Measurements from ENCODE around the gene ZFHX3.

The ZFHX3 gene

GRCh38 chr16:72857834-72858664 is 189.9 kb downstream of the ZFHX3 start:
- TF ChIP-seq YY1 (IDR thresholded peaks at IDR 0.05; ENCODE audit: low read depth) = no peak
- no peak for TF ChIP-seq ZBTB7A (IDR thresholded peaks at IDR 0.05; ENCODE audit: low read depth)
- no peak for TF ChIP-seq FOXM1 (IDR thresholded peaks at IDR 0.05; ENCODE audit: borderline replicate concordance, low read depth)
- no peak for TF ChIP-seq EP300 (IDR thresholded peaks at IDR 0.05; ENCODE audit: borderline replicate concordance)
- TF ChIP-seq TCF12 (IDR thresholded peaks at IDR 0.05; ENCODE audit: low read depth) = no peak
- no peak for TF ChIP-seq REST (IDR thresholded peaks at IDR 0.05; ENCODE audit: low read depth)
- TF ChIP-seq CREB1 (IDR thresholded peaks at IDR 0.05; ENCODE audit: low read depth) = no peak
- TF ChIP-seq MAX (IDR thresholded peaks at IDR 0.05) = no peak
- no peak for TF ChIP-seq TAF1 (IDR thresholded peaks at IDR 0.05; ENCODE audit: low read depth)
- no peak for TF ChIP-seq EGR1 (IDR thresholded peaks at IDR 0.05)
- TF ChIP-seq RAD21 (IDR thresholded peaks at IDR 0.05; ENCODE audit: low read depth) = no peak
- no peak for TF ChIP-seq NFIC (IDR thresholded peaks at IDR 0.05)

DNA sequence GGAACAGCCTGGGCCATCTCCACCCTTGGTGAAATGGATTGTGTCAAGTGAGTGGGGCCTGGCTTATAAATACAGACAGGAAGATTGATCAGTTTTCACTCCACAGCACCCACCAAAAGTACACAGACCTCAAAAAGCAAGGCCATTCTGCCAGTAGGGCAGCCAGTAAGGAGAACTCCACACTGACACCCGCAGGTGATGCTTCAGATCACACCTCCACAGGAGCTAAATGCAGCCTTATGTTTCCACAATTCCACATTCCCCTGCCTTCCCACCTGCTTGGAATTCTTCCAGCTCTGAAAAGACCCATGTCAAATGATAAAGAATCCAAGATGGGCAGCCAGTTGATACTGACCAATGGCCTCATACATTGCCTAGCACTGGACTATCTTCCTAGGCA is 191.1 kb downstream of the ZFHX3 start:
- TF ChIP-seq MAX (IDR thresholded peaks at IDR 0.05) = no peak
- peak; percentile 14; the same call in 1 of the 2 replicates for TF ChIP-seq RAD21 (IDR thresholded peaks at IDR 0.05; ENCODE audit: low read depth)

DNA sequence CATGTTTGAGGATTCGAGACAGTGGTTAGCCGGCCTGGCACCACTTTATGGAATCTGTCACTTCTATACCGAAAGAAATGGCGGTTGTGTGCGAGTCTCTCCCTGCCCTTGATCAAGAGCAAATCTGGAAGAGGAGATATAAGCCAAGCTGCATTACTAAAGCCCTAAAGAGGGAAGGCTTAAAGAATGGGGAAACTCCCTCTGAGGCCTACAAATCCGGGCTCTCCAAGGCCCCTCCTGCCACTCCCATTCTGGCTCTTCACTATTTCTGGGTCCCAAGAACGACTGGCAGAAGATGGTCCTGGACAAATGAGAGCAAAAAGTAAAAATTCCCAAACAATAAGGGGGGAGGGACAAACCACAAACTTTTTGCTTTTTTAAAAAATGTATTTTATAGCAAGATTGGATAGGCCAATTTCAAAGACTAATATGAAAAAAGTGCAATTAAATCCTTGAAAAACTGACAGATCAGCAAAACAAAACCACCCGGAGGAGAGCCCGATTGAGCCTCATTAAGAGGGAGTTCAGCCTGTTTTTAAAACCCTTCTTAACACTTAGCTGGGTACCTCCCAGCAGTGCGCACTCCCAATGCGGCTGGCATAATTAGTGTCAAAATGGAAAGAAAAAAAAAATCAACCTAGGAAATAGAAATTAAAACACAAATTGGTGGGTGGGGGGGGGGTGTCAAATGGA is 193.5 kb downstream of the ZFHX3 start:
- TF ChIP-seq NFIC (IDR thresholded peaks at IDR 0.05) = no peak
- no peak for TF ChIP-seq FOXM1 (IDR thresholded peaks at IDR 0.05; ENCODE audit: borderline replicate concordance, low read depth)
- TF ChIP-seq YY1 (IDR thresholded peaks at IDR 0.05; ENCODE audit: low read depth) = no peak
- no peak for TF ChIP-seq CEBPB (IDR thresholded peaks at IDR 0.05)

- TF ChIP-seq, protein P1, sequence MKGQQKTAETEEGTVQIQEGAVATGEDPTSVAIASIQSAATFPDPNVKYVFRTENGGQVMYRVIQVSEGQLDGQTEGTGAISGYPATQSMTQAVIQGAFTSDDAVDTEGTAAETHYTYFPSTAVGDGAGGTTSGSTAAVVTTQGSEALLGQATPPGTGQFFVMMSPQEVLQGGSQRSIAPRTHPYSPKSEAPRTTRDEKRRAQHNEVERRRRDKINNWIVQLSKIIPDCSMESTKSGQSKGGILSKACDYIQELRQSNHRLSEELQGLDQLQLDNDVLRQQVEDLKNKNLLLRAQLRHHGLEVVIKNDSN (IDR thresholded peaks at IDR 0.05) = no peak
- TF ChIP-seq FOXM1 (IDR thresholded peaks at IDR 0.05; ENCODE audit: borderline replicate concordance, low read depth) (no peak), RAD21 (IDR thresholded peaks at IDR 0.05; ENCODE audit: low read depth) (no peak), CREB1 (IDR thresholded peaks at IDR 0.05; ENCODE audit: low read depth) (no peak), TEAD4 (IDR thresholded peaks at IDR 0.05) (no peak), EP300 (IDR thresholded peaks at IDR 0.05; ENCODE audit: borderline replicate concordance) (no peak), YY1 (IDR thresholded peaks at IDR 0.05; ENCODE audit: low read depth) (no peak), EGR1 (IDR thresholded peaks at IDR 0.05) (no peak), ZBTB7A (IDR thresholded peaks at IDR 0.05; ENCODE audit: low read depth) (no peak), REST (IDR thresholded peaks at IDR 0.05; ENCODE audit: low read depth) (no peak), MAX (IDR thresholded peaks at IDR 0.05) (no peak), NFIC (IDR thresholded peaks at IDR 0.05) (no peak), TAF1 (IDR thresholded peaks at IDR 0.05; ENCODE audit: low read depth) (no peak), TCF12 (IDR thresholded peaks at IDR 0.05; ENCODE audit: low read depth) (no peak), CEBPB (IDR thresholded peaks at IDR 0.05) (no peak)
Observed at GRCh38 chr16:72853575-72854266, 194.2 kb downstream of the ZFHX3 start.

GRCh38 chr16:72852421-72852820 is 195.5 kb downstream of the ZFHX3 start:
- no peak for TF ChIP-seq ZBTB7A (IDR thresholded peaks at IDR 0.05; ENCODE audit: low read depth)
- TF ChIP-seq NFIC (IDR thresholded peaks at IDR 0.05) = no peak
- no peak for TF ChIP-seq CREB1 (IDR thresholded peaks at IDR 0.05; ENCODE audit: low read depth)
- TF ChIP-seq, protein P1 (IDR thresholded peaks at IDR 0.05) = no peak
